Measurements from ENCODE around the gene KCNA1.

Gene KCNA1

DNA sequence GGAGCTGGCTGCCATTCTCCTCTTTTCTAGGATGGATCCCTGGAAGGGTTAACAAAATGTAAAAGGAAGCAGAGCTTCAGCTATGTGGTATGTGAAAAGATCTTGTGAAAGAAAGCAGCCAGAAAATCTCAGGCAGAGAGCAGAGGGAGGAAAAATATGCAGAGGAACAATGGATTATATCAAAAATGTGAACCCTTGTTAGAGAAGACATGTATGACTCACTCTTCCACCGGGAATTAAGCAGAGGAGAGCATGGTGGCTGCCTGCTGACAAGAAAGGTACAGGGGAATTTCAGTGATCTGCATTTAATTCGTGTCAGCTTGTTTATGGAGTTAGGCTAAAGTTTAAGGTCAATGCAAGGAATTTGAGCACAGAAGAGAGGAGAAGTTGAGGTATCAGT is 46.3 kb downstream of the KCNA1 start:
- Histone ChIP-seq H3K9me3 (ENCODE audit: insufficient read depth, low read depth, low read length) (no peaks in the 10 kb centered on the region), H3K4me2 (ENCODE audit: low read depth, low read length, poor library complexity, severe bottlenecking) (no peak overlapping the region), H2AFZ (ENCODE audit: low read length) (no peak overlapping the region), H3K9me2 (replicated peaks; ENCODE audit: low read depth, low read length) (no peaks in the 10 kb centered on the region), H3K4me1 (ENCODE audit: insufficient read depth, low read length, poor library complexity, severe bottlenecking) (no peaks in the 10 kb centered on the region), H3K79me2 (ENCODE audit: insufficient read depth, low read length) (no peaks in the 10 kb centered on the region), H4K20me1 (ENCODE audit: insufficient read depth, low read length, poor library complexity, severe bottlenecking) (no peaks in the 10 kb centered on the region), H3K9ac (ENCODE audit: low read depth, low read length, poor library complexity, severe bottlenecking) (no peak overlapping the region), H3K36me3 (ENCODE audit: insufficient read depth, low read length) (no peaks in the 10 kb centered on the region), H3F3A (ENCODE audit: low read depth) (no peaks in the 10 kb centered on the region), H3K27me3 (ENCODE audit: insufficient read depth, low read length, poor library complexity, severe bottlenecking) (no peaks in the 10 kb centered on the region), H3K4me3 (ENCODE audit: low read length, poor library complexity, severe bottlenecking) (no peak overlapping the region)
- TF ChIP-seq, protein P1, sequence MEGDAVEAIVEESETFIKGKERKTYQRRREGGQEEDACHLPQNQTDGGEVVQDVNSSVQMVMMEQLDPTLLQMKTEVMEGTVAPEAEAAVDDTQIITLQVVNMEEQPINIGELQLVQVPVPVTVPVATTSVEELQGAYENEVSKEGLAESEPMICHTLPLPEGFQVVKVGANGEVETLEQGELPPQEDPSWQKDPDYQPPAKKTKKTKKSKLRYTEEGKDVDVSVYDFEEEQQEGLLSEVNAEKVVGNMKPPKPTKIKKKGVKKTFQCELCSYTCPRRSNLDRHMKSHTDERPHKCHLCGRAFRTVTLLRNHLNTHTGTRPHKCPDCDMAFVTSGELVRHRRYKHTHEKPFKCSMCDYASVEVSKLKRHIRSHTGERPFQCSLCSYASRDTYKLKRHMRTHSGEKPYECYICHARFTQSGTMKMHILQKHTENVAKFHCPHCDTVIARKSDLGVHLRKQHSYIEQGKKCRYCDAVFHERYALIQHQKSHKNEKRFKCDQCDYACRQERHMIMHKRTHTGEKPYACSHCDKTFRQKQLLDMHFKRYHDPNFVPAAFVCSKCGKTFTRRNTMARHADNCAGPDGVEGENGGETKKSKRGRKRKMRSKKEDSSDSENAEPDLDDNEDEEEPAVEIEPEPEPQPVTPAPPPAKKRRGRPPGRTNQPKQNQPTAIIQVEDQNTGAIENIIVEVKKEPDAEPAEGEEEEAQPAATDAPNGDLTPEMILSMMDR (conservative IDR thresholded peaks at IDR 0.05; ENCODE audit: low read length), result no peak
- no peak for TF ChIP-seq EZH2phosphoT487 (IDR thresholded peaks at IDR 0.05; ENCODE audit: borderline replicate concordance)

DNA sequence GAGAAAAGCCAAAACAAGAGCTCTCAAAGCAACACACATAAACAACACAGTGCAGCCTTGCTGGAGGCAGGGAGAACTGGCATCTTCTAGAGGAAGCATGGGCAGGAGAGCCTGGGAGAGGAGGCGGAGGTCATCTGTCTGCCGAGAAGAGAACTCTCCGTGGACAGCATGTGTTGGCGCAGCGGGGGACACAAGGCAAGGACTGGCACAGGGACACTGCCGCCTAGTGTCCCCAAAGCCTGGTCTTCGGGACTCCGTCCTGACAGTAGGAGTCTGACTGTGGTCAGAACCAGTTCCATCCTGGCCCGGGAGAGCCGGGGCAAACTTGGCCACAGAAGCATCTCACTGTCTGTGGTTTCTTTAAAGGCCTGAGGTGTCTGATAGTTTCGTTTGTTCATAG is 47.3 kb downstream of the KCNA1 start:
- Histone ChIP-seq H3K27me3 (ENCODE audit: insufficient read depth, low read length, poor library complexity, severe bottlenecking) (no peaks in the 10 kb centered on the region), H3K4me2 (ENCODE audit: low read depth, low read length, poor library complexity, severe bottlenecking) (no peak overlapping the region), H2AFZ (ENCODE audit: low read length) (no peak overlapping the region), H3K36me3 (ENCODE audit: insufficient read depth, low read length) (no peaks in the 10 kb centered on the region), H3K9ac (ENCODE audit: low read depth, low read length, poor library complexity, severe bottlenecking) (no peak overlapping the region), H3K9me2 (replicated peaks; ENCODE audit: low read depth, low read length) (no peaks in the 10 kb centered on the region), H3K9me3 (ENCODE audit: insufficient read depth, low read depth, low read length) (no peaks in the 10 kb centered on the region), H3F3A (ENCODE audit: low read depth) (no peaks in the 10 kb centered on the region), H3K79me2 (ENCODE audit: insufficient read depth, low read length) (no peaks in the 10 kb centered on the region), H3K4me1 (ENCODE audit: insufficient read depth, low read length, poor library complexity, severe bottlenecking) (no peaks in the 10 kb centered on the region), H4K20me1 (ENCODE audit: insufficient read depth, low read length, poor library complexity, severe bottlenecking) (no peaks in the 10 kb centered on the region), H3K4me3 (ENCODE audit: low read length, poor library complexity, severe bottlenecking) (no peak overlapping the region)
- TF ChIP-seq EZH2phosphoT487 (IDR thresholded peaks at IDR 0.05; ENCODE audit: borderline replicate concordance), result no peak
- TF ChIP-seq, protein P1 (conservative IDR thresholded peaks at IDR 0.05; ENCODE audit: low read length), result no peak

DNA sequence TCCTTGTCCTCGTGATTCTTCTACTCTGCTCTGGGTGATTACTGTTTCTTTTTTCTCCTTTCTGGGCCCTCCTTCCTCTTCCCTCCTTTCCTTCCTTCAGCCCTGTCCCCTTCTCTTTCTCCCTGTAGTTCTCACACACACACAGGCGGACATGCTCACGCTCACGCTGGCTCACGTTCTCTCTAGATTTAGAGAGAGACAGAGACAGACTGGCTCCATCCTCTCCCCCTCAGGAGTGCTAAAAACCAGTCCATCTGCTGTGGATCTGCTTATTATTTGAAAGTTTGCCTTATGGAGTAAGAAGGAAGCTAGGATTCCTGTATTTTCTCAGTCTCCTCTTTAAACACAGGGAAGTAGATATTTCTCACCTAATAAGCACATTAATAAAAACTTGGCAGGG is 48.1 kb downstream of the KCNA1 start:
- Histone ChIP-seq H3K9ac (ENCODE audit: low read depth, low read length, poor library complexity, severe bottlenecking) (no peak overlapping the region), H2AFZ (ENCODE audit: low read length) (no peak overlapping the region), H3K4me2 (ENCODE audit: low read depth, low read length, poor library complexity, severe bottlenecking) (no peak overlapping the region)

GRCh38 chr12:4958697-4959375 is 49.1 kb downstream of the KCNA1 start:
- Histone ChIP-seq H3K9me3 (ENCODE audit: insufficient read depth, low read depth, low read length) (no peaks in the 10 kb centered on the region), H3K4me2 (ENCODE audit: low read depth, low read length, poor library complexity, severe bottlenecking) (no peak overlapping the region), H3K4me1 (ENCODE audit: insufficient read depth, low read length, poor library complexity, severe bottlenecking) (no peaks in the 10 kb centered on the region), H2AFZ (ENCODE audit: low read length) (no peak overlapping the region), H4K20me1 (ENCODE audit: insufficient read depth, low read length, poor library complexity, severe bottlenecking) (no peaks in the 10 kb centered on the region), H3K79me2 (ENCODE audit: insufficient read depth, low read length) (no peaks in the 10 kb centered on the region), H3K36me3 (ENCODE audit: insufficient read depth, low read length) (no peaks in the 10 kb centered on the region), H3F3A (ENCODE audit: low read depth) (no peaks in the 10 kb centered on the region), H3K9ac (ENCODE audit: low read depth, low read length, poor library complexity, severe bottlenecking) (no peak overlapping the region), H3K4me3 (ENCODE audit: low read length, poor library complexity, severe bottlenecking) (no peak overlapping the region), H3K27me3 (ENCODE audit: insufficient read depth, low read length, poor library complexity, severe bottlenecking) (no peaks in the 10 kb centered on the region), H3K9me2 (replicated peaks; ENCODE audit: low read depth, low read length) (no peaks in the 10 kb centered on the region)
- TF ChIP-seq, protein P1 (conservative IDR thresholded peaks at IDR 0.05; ENCODE audit: low read length), result no peak
- TF ChIP-seq EZH2phosphoT487 (IDR thresholded peaks at IDR 0.05; ENCODE audit: borderline replicate concordance), result no peak

More for the DNA sequence above, 48.1 kb downstream of the KCNA1 start:
- no peaks in the 10 kb centered on the region for H3K9me3 ChIP-seq (ENCODE audit: insufficient read depth, low read depth, low read length)
- H3K4me3 ChIP-seq (ENCODE audit: low read length, poor library complexity, severe bottlenecking), result no peak overlapping the region
- no peaks in the 10 kb centered on the region for H3K36me3 ChIP-seq (ENCODE audit: insufficient read depth, low read length)
- H4K20me1 ChIP-seq (ENCODE audit: insufficient read depth, low read length, poor library complexity, severe bottlenecking), result no peaks in the 10 kb centered on the region
- no peaks in the 10 kb centered on the region for H3K4me1 ChIP-seq (ENCODE audit: insufficient read depth, low read length, poor library complexity, severe bottlenecking)
- no peaks in the 10 kb centered on the region for H3F3A ChIP-seq (ENCODE audit: low read depth)
- H3K79me2 ChIP-seq (ENCODE audit: insufficient read depth, low read length), result no peaks in the 10 kb centered on the region
- H3K27me3 ChIP-seq (ENCODE audit: insufficient read depth, low read length, poor library complexity, severe bottlenecking), result no peaks in the 10 kb centered on the region
- no peak for TF ChIP-seq EZH2phosphoT487 (IDR thresholded peaks at IDR 0.05; ENCODE audit: borderline replicate concordance)
- H3K9me2 ChIP-seq (replicated peaks; ENCODE audit: low read depth, low read length), result no peaks in the 10 kb centered on the region

Data from Loucy (cell line).